Coronary artery (tissue), 2 donors: ENCODE results near the gene ANKRD29.

ENCODE experiments used
- DNase-seq: peaks from one replicate; pipeline ENCODE4 v3.0.0-alpha.2; 2017; ENCODE audit warnings: low spot score
- H3K27ac ChIP-seq, 2 donors: fragments of 200-600 bp; sonication (generic); one replicate each; pipeline ENCODE4 v1.5.1; 2016 to 2019
- H3K4me3 ChIP-seq: fragments of 200-600 bp; sonication (generic); 2 replicates; pipeline ENCODE4 v1.5.1; 2016; ENCODE audit warnings: mild to moderate bottlenecking, moderate library complexity
- CTCF ChIP-seq: fragments of 200-600 bp; sonication (generic); IDR thresholded peaks from one replicate; pipeline ENCODE4 v1.5.1; 2019; ENCODE audit warnings: antibody characterized with exemption

Gene ANKRD29

DNA sequence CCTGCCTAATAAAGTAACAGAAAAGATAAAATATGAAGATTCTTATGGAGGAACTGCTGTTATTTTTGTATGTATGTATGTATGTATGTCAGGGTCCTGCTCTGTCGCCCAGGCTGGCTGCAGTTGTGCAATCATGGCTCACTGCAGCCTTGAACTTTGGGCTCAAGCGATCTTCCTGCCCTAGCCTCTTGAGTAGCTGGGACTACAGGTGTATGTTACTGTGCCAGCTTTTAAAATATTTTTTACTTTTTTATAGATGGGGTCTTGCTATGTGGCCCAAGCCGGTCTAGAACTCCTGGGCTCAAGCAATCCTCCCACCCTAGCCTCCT, 26.7 kb downstream of the ANKRD29 start:
- no peak for TF ChIP-seq CTCF
- H3K4me3 ChIP-seq, result no peak overlapping the region
- H3K27ac ChIP-seq, result no peak overlapping the region
- DNase-seq, result no peak

DNA sequence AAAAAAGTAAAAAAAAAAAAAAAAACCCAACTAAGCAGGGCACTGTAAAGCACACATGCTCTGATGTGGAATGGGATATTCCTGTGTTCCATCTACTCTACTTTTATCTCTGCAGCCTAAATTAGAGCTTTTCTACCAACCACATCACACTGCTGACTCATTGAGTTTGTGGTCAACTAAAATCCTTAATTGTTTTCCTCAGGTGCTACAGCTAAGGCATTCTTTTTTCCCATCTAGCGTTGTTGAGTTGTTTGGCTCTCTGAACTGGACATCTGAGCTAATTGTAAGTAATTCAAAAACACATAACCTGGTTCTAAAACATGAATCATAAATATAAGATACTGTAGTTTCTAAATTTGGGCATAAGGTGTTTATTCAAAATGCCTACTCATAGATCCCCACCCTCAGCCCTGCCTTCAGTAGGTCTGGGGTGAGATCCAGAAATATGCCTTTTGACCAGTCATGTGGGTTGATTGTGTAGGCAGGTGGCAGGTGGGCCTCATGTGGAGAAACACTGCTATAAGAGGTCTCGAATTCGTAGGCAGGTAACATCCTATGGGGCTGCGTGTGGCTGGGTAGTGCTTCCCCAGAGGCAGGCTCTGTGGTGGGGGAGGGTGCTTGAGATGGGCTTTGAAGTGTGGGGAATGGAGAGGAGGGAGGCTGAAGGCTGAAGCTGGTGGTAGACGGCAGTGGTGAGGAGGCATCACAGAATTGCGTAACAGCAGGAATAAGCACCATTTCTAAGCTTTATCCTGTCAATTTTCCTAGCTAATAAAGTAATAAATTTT, 27.2 kb downstream of the ANKRD29 start:
- no peak for DNase-seq
- H3K27ac ChIP-seq, result no peak overlapping the region
- TF ChIP-seq CTCF, result no peak
- no peak overlapping the region for H3K4me3 ChIP-seq

GRCh38 chr18:23634692-23635091, 28.0 kb downstream of the ANKRD29 start:
- Histone ChIP-seq H3K4me3 (no peak overlapping the region), H3K27ac (no peak overlapping the region)
- no peak for DNase-seq
- TF ChIP-seq CTCF, result no peak

DNA sequence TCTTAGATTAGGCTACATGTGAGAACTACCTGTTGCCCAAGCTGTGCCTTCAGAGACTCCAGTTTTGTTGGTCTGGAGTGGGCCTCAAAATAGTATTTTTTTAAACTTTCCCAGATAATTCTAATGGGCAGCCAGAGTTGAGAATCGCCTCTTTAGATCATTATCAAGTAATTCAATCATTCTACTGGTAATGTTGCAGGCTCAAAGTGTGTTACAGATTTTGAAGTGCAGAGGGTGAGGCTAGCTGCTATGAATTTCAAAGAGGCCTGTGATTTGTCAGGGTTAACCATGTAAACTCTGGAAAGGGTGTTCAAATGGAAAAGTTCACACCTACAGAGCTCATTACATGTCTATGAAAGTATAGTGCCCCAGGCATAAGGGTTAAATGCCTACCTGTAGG, 30.1 kb downstream of the ANKRD29 start:
- Histone ChIP-seq H3K4me3 (no peak overlapping the region), H3K27ac (no peak overlapping the region)
- TF ChIP-seq CTCF, result no peak
- DNase-seq, result no peak

DNA sequence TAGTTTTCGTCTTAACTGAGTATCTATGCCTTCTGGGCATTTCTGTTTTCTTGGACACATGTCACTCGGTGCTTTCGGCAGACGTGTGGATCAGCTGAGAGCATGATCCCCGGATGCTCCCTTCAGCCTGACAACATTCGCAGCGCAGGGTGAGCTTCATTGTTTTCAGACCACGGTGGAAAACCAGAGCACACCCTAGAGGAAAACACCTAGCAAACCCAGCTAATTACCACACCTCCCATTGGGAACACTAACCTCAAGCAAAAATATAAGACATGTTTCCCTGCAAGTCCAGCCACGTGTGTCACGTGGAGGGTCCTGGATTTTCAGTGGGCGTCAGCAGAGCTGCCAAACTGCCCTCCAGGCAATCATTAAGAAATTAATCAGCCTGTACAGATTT, 31.0 kb downstream of the ANKRD29 start:
- TF ChIP-seq CTCF, result no peak
- no peak for DNase-seq
- Histone ChIP-seq H3K4me3 (no peak overlapping the region), H3K27ac (no peak overlapping the region)

- no peak for DNase-seq
- no peak for TF ChIP-seq CTCF
- no peak overlapping the region for H3K27ac ChIP-seq
- H3K4me3 ChIP-seq, result no peak overlapping the region
These were observed 31.4 kb downstream of the ANKRD29 start for GRCh38 chr18:23631312-23631711.

DNA sequence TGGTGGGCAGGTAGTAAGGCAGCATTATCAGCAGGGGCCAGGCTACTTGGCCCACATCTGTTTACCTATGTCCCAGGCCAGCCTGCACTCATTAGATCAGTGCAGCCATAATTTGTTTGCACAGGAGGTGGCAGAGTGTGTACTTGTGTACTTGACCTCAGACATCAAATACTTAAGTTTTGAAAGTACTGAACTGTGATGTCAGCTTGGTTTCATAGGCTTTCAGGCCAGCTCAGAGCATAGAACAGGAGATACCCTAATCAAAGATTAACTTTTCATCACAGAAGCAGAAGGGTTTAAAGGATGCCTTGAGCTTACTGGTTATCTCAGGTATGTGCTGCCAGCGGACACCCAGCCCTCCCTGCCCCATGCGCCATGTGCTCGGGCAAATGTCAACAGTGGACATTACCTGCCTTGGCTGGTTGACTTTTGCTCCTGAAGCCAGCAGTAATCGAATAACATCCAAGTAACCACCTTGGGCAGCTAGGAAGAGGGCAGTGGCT, 33.2 kb downstream of the ANKRD29 start:
- Histone ChIP-seq H3K27ac (no peak overlapping the region), H3K4me3 (no peak overlapping the region)
- no peak for TF ChIP-seq CTCF
- no peak for DNase-seq
